NCI-H1436 (cell line): ENCODE measurements around the gene SCN11A.
"Not testable (repeated sequence)": the region's sequence is repeated elsewhere in the genome, so short reads cannot be mapped to it uniquely, and the experiment has no call there.

Experiments used
- DNase-seq: peaks from one replicate; lab custom pipeline; 2025; lab: John Stamatoyannopoulos, UW

Gene SCN11A

DNA sequence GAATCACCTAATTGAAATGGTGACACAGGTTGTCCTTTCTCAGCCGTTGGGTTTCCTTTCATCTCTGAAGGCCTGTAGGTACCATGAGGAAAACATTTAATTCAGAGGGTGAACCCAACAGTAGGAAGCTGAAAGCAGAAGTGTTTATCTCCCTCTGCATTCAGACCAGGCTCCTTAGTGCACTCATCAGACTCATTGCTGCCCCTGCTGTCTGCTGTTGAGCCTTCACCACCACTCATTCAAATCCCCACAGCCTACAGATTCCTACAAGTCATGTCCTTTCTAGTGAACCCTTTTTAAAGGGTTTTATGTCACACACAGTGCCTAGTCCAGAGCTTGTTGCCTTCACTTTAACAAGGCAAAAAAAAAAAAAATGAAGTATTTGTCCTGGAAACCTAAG lies 13.5 kb upstream of the SCN11A start:
- DNase-seq, result no peak

DNA sequence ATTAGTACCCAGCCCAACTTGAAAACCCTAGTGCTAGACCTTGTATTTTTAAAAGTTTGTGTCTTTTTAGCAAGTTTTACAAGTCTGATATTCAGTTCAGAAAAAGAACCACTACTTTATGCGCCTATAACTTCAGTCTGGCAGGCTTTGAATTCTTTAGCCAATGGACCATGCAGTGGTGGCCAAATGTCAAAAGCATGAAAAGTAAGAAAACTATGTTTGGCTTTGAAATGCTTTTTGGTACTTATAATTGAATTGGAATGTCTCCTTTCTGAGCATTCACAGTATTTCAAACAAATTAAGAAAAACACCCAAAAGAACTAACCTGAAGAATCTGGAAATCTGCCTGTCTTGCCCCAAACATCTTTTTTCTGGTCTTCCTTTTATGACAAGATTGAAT lies 12.9 kb upstream of the SCN11A start:
- DNase-seq, result no peak

- no peak for DNase-seq
Measured at GRCh38 chr3:39063143-39063542, 11.4 kb upstream of the SCN11A start.

DNA sequence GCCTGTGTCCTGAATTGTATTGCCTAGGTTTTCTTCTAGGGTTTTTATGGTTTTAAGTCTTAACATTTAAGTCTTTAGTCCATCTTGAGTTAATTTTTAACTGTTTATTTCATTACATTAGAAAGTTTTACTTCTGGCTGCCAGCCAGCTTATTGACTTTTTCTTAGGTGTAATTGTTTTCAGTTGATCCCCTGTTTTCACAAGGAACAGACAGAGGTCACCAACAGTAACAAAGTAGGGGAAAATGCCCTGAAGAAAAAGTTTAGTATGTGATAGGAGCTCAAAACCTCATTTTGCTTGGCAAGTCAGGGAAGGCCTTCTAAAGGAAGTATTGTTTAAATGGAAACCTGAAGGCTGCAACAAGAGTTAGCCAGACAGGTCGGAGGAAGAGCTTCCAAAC lies 10.4 kb upstream of the SCN11A start:
- DNase-seq, result no peak

DNA sequence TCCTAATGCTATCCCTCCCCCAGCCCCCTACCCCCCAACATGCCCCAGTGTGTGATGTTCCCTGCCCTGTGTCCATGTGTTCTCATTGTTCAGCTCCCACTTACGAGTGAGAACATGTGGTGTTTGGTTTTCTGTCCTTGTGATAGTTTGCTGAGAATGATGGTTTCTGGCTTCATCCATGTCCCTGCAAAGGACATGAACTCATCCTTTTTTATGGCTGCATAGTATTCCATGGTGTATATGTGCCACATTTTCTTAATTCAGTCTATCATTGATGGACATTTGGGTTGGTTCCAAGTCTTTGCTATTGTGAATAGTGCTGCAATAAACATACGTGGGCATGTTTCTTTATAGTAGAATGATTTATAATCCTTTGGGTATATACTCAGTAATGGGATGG lies 9.5 kb upstream of the SCN11A start:
- not testable (repeated sequence) for DNase-seq

GRCh38 chr3:39056151-39056550 lies 4.4 kb upstream of the SCN11A start:
- no peak for DNase-seq

- no peak for DNase-seq
Measured at GRCh38 chr3:39053696-39054095, 2.0 kb upstream of the SCN11A start.

DNA sequence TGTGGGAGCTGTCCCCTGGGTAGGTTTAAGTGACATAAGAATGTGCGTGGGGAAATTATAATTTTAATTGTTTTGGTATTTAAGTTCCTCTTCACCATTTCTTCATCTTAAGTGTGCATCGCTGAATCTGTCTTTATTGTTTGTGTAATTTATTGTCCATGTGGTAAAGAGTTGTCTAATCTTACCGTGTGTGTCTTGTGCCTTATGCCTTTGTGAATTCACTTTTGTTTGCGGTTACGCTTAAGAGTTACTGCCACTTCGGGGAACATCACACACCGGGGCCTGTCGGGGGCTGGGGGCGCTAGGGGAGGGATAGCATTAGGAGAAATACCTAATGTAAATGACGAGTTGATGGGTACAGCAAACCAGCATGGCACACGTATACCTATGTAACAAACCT lies 839 bp upstream of the SCN11A start:
- no peak for DNase-seq

GRCh38 chr3:39050029-39050428 lies 1.7 kb downstream of the SCN11A start:
- no peak for DNase-seq

GRCh38 chr3:39038165-39038564 lies 13.6 kb downstream of the SCN11A start:
- no peak for DNase-seq

DNA sequence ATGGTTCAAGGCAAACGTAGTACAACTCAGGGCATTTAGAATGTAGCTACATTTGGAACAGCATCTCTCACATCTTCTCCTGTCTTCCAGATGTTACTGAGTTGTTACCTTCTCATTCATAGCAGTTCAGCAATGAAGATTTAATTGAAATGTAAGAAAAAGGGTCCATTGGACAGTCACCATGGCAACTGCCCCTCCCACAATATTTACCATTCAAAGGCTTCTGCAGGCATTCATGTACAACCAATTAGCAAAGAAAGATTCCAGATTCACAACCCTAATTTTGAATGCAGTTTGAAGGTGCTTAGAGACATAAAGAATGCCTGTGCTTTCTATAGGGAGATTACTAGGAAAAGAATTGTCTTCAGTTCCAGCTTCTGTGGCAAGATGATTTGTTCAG lies 22.2 kb downstream of the SCN11A start:
- DNase-seq, result no peak

GRCh38 chr3:39028546-39028945 lies 23.2 kb downstream of the SCN11A start:
- no peak for DNase-seq

- no peak for DNase-seq
Measured at GRCh38 chr3:39025222-39025970, 26.3 kb downstream of the SCN11A start.

DNA sequence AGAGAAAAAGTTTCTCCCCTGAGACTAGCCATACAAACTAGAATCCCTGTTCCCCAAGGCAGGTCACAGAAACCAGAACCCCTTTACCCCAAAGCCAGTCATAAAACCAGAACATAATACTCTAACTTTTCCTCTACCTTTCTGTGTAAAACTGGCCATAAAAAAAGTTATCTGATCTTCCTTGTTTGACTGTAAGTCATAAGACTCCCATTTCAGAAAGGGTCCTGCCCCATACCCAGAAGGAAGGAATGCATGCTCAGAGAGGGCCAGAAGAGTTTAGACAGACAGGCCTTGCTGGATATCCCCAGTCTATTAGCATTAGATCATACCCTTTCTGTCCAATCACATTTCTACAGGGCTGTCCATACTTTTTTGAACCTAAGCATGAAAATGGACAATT lies 27.2 kb downstream of the SCN11A start:
- DNase-seq, result no peak

DNA sequence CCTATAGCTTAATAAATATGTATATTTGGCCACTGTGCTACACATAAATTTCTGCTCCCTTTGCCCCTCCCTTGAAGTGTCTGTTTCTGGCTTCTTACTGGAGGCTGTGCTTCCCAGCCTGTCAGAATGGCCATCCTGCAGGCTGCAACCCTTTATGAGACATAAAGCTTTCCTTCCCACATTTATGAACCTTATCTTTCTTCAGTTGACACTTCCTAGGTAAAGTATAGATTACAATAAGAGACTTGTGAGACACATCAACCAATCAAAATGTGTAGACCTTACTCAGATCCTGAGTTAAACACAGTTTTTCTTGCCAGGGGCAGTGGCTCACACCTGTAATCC lies 29.5 kb downstream of the SCN11A start:
- DNase-seq, result no peak

DNA sequence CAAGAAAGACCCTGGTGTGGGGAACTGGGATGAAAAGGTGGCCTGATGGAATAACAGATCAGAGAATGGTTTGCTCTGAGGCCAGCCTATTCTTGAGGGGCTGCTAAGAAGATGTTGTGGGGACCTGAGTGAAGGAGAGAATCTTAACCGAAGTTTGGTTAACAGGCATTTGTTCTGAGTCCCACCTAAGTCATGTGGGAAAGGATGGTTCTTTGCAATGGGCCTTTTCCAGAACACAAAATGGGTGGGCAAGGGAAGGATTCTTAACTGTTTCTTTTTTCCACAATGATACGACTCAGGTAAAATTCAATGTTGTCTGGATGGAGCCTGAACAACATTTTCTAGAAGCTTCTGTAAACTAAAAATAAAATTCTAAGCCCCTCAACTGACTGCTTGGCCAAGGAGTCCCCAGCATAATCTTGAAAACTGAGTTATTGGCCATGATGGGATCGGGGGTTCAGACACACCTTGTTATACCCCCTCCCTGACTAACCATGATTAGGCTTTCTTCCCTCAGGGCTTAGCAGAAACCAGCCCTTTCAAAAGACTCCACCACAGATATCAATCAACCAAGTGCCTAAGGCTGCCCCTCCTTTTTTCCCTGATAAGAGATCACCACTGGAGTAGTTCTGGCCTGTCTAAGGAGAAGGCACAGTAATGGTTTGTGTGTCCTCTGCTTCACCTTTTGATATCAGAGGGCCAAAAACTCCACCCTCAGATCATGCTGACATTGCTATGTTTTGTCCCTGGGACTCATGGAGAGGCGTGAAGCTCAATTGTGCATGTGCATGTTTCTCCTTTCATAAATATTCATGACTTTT lies 30.1 kb downstream of the SCN11A start:
- no peak for DNase-seq

GRCh38 chr3:39021029-39021428 lies 30.7 kb downstream of the SCN11A start:
- DNase-seq, result no peak

DNA sequence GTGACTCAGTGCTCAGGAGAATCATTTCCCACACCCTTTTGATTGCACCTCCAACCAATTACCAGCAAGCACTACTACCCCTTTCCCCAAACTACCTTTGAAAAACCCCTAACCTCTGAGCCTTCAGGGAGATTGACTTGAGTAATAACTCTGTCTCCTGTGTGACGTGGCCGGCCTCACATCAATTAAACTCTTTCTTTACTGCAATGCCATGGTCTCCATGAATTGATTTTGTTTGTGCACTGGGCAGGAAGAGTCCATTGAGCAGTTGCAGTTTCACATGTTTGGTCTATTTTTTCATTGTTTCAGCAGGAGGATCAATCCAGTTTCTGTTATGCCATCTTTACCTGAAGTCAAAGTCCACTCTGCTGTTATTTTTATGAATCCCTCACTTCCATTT lies 32.4 kb downstream of the SCN11A start:
- no peak for DNase-seq

DNA sequence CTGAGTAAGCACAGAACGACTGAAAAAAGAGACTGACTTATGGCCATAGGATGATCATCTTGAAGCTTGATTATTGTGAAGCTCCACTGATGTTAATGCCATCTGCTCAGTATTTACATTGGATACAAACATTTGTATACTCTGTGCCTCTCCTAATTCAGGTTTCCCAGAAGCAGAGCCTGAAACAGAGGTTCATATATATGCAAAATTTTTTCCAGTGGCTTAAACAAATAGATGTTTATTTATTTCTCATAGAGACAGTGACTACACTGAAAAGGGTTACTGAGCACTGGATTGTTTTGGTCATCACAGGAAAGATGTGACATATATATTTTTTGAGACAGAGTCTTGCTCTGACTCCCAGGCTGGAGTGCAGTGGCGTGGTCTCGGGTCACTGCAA lies 36.3 kb downstream of the SCN11A start:
- no peak for DNase-seq

- DNase-seq, result no peak
Measured at GRCh38 chr3:39013921-39014509, 37.7 kb downstream of the SCN11A start.

DNA sequence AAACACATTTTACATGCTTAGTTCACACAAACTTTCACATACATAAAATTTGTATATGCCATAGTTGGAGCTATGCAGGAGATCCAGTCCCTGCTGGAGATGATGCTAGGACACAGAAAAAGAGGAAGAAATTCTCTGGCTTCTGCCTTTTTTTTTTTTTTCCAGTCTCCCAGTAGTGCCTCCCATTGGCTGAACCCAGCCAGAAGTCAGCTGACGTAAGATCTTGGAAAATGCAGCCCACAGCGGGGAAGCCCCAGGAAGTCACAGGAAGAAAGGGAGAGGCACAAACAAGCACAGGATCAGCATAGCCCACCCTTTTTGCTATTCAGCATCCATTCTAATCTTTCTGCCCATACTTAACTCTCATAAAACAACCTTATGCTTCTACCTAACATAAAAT lies 38.5 kb downstream of the SCN11A start:
- no peak for DNase-seq

DNA sequence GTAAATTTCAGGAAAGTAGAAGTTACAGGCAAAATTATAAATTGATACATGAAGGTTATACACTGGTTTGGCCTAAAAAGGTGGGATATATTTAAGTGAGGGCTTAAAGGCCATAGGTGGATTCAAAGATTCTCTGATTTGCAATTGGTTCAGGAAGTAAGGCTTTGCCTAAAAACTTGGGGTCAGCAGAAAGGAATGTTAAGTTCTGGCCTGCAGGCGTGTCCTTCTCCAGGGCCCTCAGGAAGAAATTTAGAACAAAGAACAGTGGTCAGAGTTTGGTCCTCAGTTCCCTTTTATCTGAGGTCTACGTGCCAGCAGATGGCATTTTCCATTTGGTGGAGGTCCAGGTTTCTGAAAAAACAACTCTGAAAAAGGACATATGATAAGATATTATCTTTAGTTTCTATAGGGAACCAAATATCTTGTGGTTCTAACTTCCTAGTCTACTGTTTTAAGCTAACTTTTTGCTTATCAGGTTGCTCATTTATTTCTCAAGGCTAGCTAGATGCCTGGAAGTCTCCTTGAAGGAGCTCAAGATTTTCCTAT lies 40.5 kb downstream of the SCN11A start:
- DNase-seq, result no peak

DNA sequence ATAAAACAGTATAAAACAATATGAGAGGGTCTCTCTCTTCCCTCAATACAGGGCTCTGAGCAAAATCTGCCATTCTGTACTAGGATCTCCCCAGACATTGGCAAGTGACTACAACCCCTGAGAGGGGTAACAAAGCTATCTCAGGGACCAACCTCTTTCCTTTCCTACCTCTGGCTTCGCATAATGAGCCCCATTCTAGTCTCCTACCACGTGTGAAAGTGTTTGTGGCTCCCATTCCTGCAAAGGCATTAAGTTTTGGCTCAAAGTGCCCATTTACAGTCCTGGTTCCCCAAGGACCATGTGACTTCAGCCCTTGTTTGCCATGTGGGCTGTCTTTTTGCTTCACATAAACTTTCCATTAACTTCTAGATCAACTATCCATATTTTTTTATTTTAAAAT lies 46.4 kb downstream of the SCN11A start:
- DNase-seq, result no peak
